Ovary (tissue), 3 donors: Measurements from ENCODE around the gene LITAF.
"Not testable (repeated sequence)": the region's sequence is repeated elsewhere in the genome, so short reads cannot be mapped to it uniquely, and the experiment has no call there.

Source experiments
- EP300 ChIP-seq: sonication (generic); formaldehyde crosslinking; IDR thresholded peaks from one replicate; pipeline ENCODE4 v1.6.1; 2017; ENCODE audit warnings: antibody characterized with exemption
- POLR2A ChIP-seq: fragments of 450-650 bp; IDR thresholded peaks from one replicate; pipeline ENCODE4 v1.6.1; 2017; ENCODE audit warnings: antibody characterized with exemption, mild to moderate bottlenecking, moderate library complexity
- TF ChIP-seq, protein P1 (sequence below), 3 donors: fragments of 450-650 bp in 2 of 3; fragments of 200-600 bp in 1 of 3; IDR thresholded peaks; one replicate each; pipeline versions ENCODE4 v1.5.1 to v1.8.0; 2016 to 2022; ENCODE audit warnings: antibody characterized with exemption in 3 of 3, mild to moderate bottlenecking in 1 of 3
- donor health status: DM: no; HTN: no; CAD: no.

DNA sequence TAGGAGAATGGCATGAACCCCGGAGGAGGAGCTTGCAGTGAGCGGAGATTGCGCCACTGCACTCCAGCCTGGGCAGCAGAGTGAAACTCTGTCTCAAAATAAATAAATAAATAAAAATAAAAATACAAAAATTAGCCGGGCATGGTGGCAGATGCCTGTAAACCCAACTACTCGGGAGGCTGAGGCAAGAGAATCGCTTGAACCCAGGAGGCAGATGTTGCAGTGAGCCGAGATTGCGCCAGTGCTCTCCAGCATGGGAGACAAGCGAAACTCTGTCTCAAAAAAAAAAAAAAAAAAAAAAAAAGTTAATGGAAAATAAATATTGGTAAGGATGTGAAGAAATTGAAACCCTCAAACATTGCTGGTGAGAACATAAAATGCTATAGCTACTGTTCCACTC, 6.4 kb upstream of the LITAF start:
- TF ChIP-seq, protein P1, sequence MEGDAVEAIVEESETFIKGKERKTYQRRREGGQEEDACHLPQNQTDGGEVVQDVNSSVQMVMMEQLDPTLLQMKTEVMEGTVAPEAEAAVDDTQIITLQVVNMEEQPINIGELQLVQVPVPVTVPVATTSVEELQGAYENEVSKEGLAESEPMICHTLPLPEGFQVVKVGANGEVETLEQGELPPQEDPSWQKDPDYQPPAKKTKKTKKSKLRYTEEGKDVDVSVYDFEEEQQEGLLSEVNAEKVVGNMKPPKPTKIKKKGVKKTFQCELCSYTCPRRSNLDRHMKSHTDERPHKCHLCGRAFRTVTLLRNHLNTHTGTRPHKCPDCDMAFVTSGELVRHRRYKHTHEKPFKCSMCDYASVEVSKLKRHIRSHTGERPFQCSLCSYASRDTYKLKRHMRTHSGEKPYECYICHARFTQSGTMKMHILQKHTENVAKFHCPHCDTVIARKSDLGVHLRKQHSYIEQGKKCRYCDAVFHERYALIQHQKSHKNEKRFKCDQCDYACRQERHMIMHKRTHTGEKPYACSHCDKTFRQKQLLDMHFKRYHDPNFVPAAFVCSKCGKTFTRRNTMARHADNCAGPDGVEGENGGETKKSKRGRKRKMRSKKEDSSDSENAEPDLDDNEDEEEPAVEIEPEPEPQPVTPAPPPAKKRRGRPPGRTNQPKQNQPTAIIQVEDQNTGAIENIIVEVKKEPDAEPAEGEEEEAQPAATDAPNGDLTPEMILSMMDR (IDR thresholded peaks at IDR 0.05): not testable (repeated sequence)
- not testable (repeated sequence) for TF ChIP-seq EP300, POLR2A
